HG02884 (cell line): ENCODE data around the gene SLC12A5.

Experiments
- ATAC-seq: cut with Tn5 transposase; IDR thresholded peaks from one replicate; pipeline ENCODE4 v1.9.1; 2021; ENCODE audit warnings: mild to moderate bottlenecking, moderate library complexity; ENCODE audit not compliant: unreplicated experiment

SLC12A5 gene

GRCh38 chr20:46025376-46025783 is 3.6 kb upstream of the SLC12A5 start:
- ATAC-seq: no peak

GRCh38 chr20:46027245-46027853 is 1.7 kb upstream of the SLC12A5 start:
- no peak for ATAC-seq

GRCh38 chr20:46028110-46028509 is 905 bp upstream of the SLC12A5 start:
- no peak for ATAC-seq

DNA sequence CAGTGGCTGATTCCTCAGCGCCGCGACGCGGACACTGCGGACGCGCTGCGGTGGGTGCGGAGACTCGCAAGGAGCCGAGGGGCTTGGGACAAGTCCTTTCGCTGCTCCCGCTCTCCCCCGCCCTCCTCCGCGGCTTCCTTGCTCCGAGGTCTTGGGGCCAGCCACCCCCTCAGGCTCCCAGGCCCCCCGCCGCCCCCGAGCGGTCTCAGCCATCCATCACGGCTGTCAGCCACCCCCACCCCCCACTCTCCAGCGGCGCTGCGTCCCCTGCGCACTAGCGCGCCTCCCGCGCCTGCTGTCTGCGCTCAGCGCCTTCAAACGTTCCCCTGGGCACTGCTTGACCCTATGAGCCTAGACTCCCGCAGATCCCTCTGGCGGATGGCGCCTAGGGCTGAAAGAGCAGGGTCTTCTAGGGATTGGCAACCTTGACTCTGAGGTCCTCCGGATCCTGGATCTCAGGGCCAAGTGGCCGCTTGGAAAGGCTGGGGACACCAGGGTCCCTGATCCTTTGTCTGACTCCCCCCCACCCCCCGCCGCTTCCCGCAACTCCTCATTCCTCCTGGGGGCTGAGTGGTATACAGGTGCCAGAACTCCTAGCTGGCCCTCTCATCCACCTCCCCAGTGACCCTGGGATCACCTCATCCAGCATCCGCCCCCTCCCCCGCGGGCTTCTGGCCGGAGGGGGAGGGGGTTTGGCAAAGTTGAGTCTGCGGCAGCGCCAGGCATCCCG is 1.4 kb downstream of the SLC12A5 start:
- ATAC-seq: no peak

DNA sequence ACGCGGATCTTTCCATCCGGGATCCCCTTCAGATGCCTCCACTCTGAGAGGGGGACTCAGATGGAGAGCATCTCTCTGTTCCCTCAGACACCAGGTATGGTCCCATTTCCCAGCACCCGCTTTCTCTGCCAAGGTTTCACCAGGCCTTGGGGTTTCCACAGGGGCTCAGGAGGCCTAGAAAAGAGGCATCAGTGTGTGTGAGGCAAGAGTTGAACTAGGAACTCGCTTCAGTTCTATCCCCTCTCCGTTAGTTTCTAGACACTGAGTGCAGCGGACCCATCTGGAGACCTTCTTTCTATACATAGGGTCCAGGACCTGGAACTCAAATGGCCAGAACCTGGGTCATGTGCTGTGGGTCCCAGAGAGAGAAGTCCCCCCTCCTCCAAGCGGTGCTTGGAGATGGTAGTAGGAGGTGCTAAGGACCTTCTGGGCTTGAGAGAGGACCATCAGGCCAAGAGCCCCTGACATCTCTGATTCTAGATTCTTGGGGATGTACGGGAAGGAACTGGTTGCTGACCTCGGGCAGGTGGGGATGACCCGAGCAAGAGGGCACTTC is 2.1 kb downstream of the SLC12A5 start:
- no peak for ATAC-seq

DNA sequence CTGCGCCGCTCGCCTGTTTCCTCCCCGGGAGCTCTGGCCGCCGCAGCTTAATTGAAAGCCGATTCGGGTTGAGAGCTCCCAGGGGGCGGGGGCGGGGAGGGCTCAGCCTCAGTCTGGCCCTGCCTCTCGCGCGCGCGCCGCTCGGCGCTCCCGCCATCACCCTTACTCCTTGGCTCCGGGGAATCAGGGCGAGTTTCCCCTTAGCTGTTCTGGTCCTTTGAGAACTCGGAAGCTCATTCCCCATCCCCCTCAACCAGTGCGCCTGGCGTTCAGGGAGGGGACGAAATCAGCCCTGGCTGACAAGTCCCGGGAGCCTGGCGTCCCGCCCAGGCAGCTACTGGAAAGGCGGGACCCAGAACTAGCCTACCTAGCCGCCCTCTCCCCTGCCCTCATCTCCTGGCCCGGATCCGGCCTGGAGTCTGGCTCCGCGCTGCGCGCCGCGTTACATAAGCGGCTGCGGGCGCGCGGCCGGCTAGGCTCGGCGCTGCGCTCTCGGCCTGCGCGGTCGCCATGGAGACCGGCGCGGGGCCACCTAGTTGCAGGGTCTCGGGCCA is 2.8 kb downstream of the SLC12A5 start:
- no peak for ATAC-seq

DNA sequence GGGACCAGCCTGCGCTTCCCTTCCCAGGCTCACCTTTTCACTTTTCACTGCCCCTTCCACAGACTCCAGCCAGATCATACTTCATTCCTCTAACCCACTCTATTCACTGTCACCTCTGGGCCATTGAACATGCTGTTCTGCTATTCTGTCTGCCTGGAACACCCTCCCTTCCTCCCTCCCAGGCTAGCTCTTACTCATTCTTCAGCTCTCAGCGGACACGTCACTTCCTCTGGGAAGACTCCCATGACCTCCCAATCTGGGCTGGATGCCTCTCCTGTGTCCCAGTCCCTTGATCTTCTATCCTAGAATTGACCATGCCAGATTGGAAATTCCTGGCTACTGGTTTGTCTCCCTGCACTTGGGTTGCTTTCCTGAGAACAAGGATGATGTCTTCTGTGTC is 5.0 kb downstream of the SLC12A5 start:
- ATAC-seq: no peak

- no peak for ATAC-seq
Measured at GRCh38 chr20:46035253-46035652, 6.2 kb downstream of the SLC12A5 start.

DNA sequence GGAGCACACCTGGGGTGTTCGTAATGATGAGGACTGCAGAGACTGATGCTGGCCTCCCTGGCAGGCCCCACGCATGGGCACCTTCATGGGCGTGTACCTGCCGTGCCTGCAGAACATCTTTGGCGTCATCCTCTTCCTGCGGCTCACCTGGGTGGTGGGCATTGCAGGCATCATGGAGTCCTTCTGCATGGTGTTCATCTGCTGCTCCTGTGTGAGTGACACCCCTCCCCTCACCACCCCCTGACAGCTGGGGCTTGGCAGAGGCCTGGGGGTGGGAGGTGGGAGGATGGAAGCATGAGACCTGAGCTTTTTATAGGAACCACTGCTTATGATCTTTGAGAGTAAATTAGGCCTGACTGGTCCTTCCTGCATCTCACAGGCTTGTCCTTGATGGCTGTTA is 6.7 kb downstream of the SLC12A5 start:
- no peak for ATAC-seq

DNA sequence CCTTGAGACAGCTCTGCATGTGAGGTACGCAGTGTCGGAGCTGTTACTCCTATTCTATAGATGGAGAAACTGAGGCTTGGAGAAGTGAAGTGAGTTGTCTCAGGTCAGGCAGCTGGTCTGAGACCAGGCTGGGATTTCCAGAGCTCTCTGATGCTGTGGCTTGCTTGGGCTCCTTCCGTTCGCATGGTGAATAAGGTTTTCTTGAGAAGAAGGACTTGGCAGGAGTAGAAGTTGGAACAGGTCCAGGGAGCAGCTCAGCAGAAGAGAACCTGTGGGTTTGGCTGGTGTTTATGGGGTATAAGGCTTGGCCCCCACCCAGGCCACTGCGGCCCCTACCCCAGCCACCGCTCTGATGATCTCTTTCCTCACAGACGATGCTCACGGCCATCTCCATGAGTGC is 7.4 kb downstream of the SLC12A5 start:
- no peak for ATAC-seq

DNA sequence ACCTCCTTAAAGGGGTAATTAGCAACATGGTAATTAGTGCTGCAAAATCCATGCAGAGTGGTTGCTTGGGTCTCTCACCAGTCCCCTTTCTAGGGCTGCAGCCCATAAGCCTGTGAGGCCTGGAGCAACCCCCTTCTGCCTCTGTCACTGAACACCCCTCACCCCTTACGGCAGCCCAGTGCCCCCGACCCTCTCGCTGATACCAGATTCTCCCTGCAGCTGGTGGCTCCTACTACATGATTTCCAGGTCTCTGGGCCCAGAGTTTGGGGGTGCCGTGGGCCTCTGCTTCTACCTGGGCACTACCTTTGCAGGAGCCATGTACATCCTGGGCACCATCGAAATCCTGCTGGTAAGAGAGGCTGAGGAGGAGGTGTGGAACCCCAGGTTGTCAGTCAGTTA is 8.0 kb downstream of the SLC12A5 start:
- no peak for ATAC-seq

- no peak for ATAC-seq
Measured at GRCh38 chr20:46040902-46041535, 12.0 kb downstream of the SLC12A5 start.

- no peak for ATAC-seq
Measured at GRCh38 chr20:46043556-46043955, 14.5 kb downstream of the SLC12A5 start.

- no peak for ATAC-seq
Measured at GRCh38 chr20:46044896-46045295, 15.9 kb downstream of the SLC12A5 start.

DNA sequence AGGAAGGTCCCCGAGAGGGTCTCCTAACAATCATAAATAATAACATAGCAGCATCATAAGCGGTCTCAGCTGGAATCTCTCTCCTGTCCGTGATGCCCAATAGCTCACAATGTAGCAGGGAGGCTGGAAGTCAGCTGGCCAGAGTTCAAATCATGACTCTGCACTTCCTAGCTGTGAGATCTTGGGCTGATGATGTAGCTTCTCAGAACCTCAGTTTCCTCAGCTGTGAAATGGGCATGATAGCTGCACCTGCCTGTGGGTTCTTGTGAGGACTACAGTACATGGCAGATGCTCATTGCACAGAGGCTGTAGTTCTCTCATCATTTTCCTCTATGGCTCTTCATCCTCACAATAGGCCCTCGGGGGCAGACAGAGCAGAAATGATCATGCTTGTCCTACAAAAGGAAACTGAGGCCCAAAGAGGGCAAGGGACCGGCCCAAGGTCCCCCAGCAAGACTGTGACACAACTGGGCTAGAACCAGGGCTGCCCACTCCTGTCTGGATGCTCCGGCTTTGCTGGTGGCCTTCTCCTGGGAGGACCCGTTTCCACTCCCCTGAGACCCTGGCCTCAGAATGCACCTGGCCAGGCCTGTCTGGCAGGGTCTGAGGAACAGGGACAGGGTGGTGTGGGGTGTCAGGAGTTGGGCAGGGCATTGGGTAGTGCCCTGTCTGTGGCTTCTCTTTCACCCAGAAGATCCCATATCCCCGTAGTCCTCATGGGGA is 17.7 kb downstream of the SLC12A5 start:
- ATAC-seq: no peak

DNA sequence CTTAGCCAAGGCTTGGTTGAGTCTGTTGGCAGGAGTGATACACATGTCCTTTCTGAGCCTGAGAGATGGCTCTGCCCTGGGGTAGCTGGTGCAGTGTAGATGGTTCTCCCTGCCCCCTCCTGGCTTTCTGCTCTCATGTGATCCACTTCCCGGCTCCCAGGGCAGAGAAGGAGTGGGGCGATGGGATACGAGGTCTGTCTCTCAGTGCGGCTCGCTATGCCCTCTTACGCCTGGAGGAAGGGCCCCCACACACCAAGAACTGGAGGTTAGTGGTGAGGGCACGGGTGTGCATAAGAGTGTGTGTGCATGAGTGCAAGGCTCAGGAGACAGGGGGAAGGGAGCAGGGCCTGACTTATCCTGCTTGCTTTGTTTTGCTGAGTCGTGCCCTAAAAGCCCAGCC is 18.8 kb downstream of the SLC12A5 start:
- no peak for ATAC-seq

DNA sequence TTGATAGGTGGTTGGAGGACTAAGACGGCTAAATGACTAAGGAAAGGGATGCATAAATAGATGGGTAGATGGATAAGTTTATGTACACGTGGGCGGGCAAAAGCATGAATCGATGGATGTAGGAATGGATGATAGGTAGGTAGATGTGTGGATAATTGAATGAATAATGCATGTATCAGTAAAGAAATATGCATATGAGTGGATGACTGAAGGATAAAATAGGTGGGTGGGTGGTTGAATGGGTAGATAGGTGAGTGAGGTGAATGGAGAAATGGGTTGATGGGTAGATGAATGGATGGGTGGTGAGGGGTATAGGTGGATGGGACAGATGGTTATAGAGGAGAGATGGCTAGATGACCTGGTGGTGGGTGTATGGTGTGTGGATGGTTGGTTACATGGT is 20.2 kb downstream of the SLC12A5 start:
- ATAC-seq: no peak

DNA sequence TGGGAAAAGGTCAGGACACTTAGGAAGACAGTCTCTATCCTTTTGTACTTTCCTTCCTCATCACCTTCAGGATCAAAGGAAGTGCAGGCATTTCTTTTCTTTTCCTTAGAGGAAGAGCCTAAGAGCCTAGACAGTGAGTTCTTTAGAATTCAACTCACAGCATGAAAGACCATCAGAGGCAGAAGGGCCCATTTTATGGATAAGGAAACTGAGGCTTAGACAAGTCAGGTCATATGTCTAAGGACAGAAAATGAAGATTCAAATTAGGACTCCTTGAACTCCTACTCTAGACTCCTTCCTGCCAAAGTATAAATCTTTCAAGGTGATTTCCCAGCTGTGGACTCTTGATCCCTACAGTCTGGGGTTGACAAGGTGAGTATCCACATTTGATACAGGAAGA is 20.8 kb downstream of the SLC12A5 start:
- no peak for ATAC-seq

DNA sequence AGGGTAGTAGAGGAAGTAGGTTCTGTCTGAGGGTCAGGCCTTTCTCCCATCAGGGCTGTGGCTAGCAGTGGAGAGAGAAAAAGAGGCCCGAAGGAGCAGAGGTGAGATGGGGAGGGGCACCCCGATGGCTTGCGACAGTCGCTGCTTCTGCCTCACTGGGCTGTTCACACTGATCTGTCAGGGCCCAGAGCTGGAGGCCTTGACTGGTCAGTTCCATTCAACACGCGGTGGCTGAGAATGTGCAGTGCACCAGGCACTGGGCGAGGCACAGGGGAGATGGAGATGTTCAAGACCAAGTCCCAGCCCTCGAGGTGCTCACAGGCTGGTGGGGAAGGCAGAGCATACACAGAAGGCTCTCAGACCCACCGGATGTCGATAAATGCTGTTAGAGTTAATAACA is 21.4 kb downstream of the SLC12A5 start:
- ATAC-seq: no peak

DNA sequence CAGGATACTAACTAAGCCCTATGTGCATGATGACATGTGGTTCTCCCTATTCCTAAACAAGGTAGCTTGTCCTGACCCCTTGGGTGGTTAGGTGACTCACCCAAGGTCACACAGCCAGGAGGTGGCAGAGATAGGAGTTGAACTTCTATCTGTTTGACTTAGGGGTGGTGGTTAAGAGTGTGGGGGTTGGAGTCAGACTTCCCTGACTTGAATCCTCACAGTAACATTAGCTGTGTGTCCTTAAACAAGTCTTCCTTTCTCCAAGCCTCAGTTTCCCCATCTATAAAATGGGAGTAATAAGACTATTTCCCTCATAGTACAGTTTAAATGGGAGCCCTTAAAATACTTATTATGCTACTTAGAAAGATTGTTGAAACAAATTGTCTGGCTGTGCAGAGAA is 21.9 kb downstream of the SLC12A5 start:
- no peak for ATAC-seq
